WTC11 (cell line): ENCODE results near the gene CT83.

ENCODE experiments used
- CTCF ChIP-seq: fragments of 200-600 bp; IDR thresholded peaks from 2 replicates; pipeline ENCODE4 v1.8.0; 2022; ENCODE audit warnings: antibody characterized with exemption
- ELF4 ChIP-seq: sonication (generic); formaldehyde crosslinking; IDR thresholded peaks from 2 replicates; pipeline ENCODE4 v1.8.1; 2022; ENCODE audit warnings: low read depth, mild to moderate bottlenecking, moderate library complexity, missing genetic modification reagents
- MYBL2 ChIP-seq: sonication (generic); formaldehyde crosslinking; IDR thresholded peaks from 2 replicates; pipeline ENCODE4 v1.8.1; 2023; ENCODE audit warnings: mild to moderate bottlenecking, moderate library complexity, missing genetic modification reagents
- NFE2L1 ChIP-seq: sonication (generic); formaldehyde crosslinking; IDR thresholded peaks from 2 replicates; pipeline ENCODE4 v1.8.1; 2023; ENCODE audit warnings: missing genetic modification reagents
- SMAD4 ChIP-seq: sonication (generic); formaldehyde crosslinking; IDR thresholded peaks from 2 replicates; pipeline ENCODE4 v1.8.0; 2022; ENCODE audit warnings: mild to moderate bottlenecking, missing genetic modification reagents
- TF ChIP-seq, protein P1 (sequence below): sonication (generic); formaldehyde crosslinking; IDR thresholded peaks from 2 replicates; pipeline ENCODE4 v1.8.1; 2023; ENCODE audit warnings: mild to moderate bottlenecking, missing genetic modification reagents
- TF ChIP-seq, protein P2 (sequence below): sonication (generic); formaldehyde crosslinking; IDR thresholded peaks from 2 replicates; pipeline ENCODE4 v1.8.1; 2022; ENCODE audit warnings: mild to moderate bottlenecking, missing genetic modification reagents, moderate library complexity, borderline replicate concordance

GRCh38 chrX:116435597-116435996, 27.2 kb downstream of the CT83 start:
- TF ChIP-seq CTCF, result no peak
- TF ChIP-seq ELF4 (CRISPR knock-in tag), result no peak
- TF ChIP-seq, protein P1, sequence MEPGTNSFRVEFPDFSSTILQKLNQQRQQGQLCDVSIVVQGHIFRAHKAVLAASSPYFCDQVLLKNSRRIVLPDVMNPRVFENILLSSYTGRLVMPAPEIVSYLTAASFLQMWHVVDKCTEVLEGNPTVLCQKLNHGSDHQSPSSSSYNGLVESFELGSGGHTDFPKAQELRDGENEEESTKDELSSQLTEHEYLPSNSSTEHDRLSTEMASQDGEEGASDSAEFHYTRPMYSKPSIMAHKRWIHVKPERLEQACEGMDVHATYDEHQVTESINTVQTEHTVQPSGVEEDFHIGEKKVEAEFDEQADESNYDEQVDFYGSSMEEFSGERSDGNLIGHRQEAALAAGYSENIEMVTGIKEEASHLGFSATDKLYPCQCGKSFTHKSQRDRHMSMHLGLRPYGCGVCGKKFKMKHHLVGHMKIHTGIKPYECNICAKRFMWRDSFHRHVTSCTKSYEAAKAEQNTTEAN (CRISPR knock-in tag), result no peak
- no peak for TF ChIP-seq MYBL2 (CRISPR knock-in tag)
- TF ChIP-seq, protein P2, sequence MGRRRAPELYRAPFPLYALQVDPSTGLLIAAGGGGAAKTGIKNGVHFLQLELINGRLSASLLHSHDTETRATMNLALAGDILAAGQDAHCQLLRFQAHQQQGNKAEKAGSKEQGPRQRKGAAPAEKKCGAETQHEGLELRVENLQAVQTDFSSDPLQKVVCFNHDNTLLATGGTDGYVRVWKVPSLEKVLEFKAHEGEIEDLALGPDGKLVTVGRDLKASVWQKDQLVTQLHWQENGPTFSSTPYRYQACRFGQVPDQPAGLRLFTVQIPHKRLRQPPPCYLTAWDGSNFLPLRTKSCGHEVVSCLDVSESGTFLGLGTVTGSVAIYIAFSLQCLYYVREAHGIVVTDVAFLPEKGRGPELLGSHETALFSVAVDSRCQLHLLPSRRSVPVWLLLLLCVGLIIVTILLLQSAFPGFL (CRISPR knock-in tag), result no peak
- TF ChIP-seq NFE2L1 (CRISPR knock-in tag), result no peak
- TF ChIP-seq SMAD4 (CRISPR knock-in tag), result no peak
